Fibroblast of the aortic adventitia (primary cell): ENCODE measurements around the gene SMAD9. TPM values are rescaled to one million over a fixed set of nuclear protein-coding genes. Genes with fewer than 3 reads are reported as not detected.

ENCODE experiments used
- DNase-seq: peaks from one replicate; pipeline ENCODE4 v3.0.0-alpha.2; 2010; ENCODE audit warnings: low read depth
- H3K4me3 ChIP-seq: 2 replicates; pipeline ENCODE4 v1.5.1; 2011; ENCODE audit warnings: low read depth, mild to moderate bottlenecking, control low read depth, low read length, moderate library complexity
- total RNA-seq: library from RNA; depleted of rRNA; stranded (reverse); fragments of >200 nt; gene quantifications from 2 replicates; pipeline ENCODE4 v1.2.3, GENCODE V29; 2012; ENCODE audit warnings: low replicate concordance
- TF ChIP-seq, protein P1 (sequence below): IDR thresholded peaks from 2 replicates; pipeline ENCODE4 v1.5.1; 2011; ENCODE audit warnings: mild to moderate bottlenecking, low read length, control low read depth, inconsistent platforms; ENCODE audit not compliant: insufficient read depth

Gene SMAD9
- total RNA-seq, 1 donor: 8.2 TPM

GRCh38 chr13:36913463-36913862 is 6.6 kb downstream of the SMAD9 start:
- no peak for DNase-seq
- no peak overlapping the region for H3K4me3 ChIP-seq
- TF ChIP-seq, protein P1, sequence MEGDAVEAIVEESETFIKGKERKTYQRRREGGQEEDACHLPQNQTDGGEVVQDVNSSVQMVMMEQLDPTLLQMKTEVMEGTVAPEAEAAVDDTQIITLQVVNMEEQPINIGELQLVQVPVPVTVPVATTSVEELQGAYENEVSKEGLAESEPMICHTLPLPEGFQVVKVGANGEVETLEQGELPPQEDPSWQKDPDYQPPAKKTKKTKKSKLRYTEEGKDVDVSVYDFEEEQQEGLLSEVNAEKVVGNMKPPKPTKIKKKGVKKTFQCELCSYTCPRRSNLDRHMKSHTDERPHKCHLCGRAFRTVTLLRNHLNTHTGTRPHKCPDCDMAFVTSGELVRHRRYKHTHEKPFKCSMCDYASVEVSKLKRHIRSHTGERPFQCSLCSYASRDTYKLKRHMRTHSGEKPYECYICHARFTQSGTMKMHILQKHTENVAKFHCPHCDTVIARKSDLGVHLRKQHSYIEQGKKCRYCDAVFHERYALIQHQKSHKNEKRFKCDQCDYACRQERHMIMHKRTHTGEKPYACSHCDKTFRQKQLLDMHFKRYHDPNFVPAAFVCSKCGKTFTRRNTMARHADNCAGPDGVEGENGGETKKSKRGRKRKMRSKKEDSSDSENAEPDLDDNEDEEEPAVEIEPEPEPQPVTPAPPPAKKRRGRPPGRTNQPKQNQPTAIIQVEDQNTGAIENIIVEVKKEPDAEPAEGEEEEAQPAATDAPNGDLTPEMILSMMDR: no peak

GRCh38 chr13:36912973-36913372 is 7.1 kb downstream of the SMAD9 start:
- no peak overlapping the region for H3K4me3 ChIP-seq
- DNase-seq: no peak
- TF ChIP-seq, protein P1: no peak

- H3K4me3 ChIP-seq: no peak overlapping the region
- TF ChIP-seq, protein P1: no peak
- no peak for DNase-seq
Observed at GRCh38 chr13:36912369-36912768, 7.7 kb downstream of the SMAD9 start.

GRCh38 chr13:36910545-36910944 is 9.5 kb downstream of the SMAD9 start:
- TF ChIP-seq, protein P1: no peak
- no peak for DNase-seq
- no peak overlapping the region for H3K4me3 ChIP-seq

DNA sequence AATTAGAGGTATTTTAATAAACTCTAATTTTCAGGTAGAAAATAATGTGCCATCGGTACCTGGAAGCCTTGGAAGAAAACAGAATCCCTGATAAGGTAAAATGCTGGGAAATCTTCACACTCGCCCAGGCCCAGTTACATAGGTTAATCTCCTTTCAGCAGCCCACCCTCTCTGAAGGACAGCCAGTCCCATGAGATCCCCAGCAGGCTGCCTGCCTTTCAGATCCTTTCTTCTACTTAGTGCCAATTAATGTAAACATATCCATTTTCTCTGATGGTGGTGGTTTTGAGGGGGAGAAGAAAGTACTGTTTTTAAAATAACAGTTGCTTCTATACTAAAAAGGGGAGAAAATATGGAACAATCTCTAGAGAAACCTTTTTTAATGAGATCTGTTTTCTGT is 12.2 kb downstream of the SMAD9 start:
- DNase-seq: no peak
- TF ChIP-seq, protein P1: no peak
- no peak overlapping the region for H3K4me3 ChIP-seq

DNA sequence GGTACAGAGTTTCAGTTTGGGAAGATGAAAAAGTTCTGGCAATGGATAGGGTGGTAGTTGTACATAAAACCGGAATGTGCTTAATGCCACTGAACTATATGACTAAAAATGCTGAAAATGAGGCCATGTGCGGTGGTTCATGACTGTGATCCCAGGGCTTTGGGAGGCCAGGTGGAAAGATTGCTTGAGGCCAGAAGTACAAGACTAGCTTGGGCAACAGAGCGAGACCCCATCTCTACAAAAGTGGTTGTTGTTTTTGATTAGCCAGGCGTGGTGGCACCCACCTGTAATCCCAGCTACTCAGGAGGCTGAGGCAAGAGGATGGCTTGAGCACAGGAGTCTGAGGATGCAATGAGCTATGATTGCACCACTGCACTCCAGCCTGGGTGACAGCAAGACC is 12.8 kb downstream of the SMAD9 start:
- TF ChIP-seq, protein P1: no peak
- DNase-seq: no peak
- H3K4me3 ChIP-seq: no peak overlapping the region

DNA sequence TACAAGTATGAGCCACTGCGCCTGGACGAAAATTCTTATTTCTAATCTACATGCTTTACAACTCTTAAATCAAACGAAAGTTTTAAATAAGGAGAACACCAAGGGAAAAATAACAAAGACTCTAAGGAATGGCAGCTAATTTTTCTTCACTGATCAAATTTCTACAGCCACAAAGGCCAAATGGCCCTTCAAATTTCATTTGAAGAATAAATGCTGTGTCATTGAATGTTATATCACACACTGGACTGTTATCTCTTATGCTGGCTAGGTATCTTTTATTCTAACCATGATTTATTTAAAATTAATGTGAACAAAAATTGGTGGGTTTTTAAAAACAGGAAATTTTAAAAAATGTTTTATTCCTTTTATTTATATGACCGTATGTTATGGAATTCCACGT is 14.1 kb downstream of the SMAD9 start:
- TF ChIP-seq, protein P1: no peak
- no peak for DNase-seq

More for the DNA sequence above, 14.1 kb downstream of the SMAD9 start:
- H3K4me3 ChIP-seq: no peak overlapping the region
